Measurements from ENCODE around the gene MAMDC2.

DNA sequence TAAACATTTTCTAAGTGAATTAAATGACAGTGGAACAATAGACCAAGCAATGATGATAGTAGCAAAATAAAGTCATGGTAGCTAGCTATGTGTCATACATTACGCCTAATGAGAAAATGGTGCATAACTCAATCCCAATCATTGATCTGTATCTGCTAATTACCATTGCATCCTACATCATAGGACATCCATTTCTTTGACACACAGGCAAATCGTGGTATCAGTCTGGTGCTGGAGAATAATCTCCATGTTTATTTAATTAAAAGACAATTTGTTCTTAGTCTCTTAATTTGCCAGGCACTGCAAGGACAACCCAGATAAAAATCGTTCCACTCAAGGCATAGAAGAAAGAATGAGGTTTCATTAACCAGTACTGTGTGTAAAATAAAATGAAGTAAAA, 125.6 kb downstream of the MAMDC2 start:
- no peak for TF ChIP-seq EZH2 (IDR thresholded peaks at IDR 0.05; ENCODE audit: low read length, missing control alignments)
- TF ChIP-seq, protein P1, sequence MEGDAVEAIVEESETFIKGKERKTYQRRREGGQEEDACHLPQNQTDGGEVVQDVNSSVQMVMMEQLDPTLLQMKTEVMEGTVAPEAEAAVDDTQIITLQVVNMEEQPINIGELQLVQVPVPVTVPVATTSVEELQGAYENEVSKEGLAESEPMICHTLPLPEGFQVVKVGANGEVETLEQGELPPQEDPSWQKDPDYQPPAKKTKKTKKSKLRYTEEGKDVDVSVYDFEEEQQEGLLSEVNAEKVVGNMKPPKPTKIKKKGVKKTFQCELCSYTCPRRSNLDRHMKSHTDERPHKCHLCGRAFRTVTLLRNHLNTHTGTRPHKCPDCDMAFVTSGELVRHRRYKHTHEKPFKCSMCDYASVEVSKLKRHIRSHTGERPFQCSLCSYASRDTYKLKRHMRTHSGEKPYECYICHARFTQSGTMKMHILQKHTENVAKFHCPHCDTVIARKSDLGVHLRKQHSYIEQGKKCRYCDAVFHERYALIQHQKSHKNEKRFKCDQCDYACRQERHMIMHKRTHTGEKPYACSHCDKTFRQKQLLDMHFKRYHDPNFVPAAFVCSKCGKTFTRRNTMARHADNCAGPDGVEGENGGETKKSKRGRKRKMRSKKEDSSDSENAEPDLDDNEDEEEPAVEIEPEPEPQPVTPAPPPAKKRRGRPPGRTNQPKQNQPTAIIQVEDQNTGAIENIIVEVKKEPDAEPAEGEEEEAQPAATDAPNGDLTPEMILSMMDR (conservative IDR thresholded peaks at IDR 0.05 in 1 of 2, IDR thresholded peaks at IDR 0.05 in 1 of 2; ENCODE audit: low read depth in 1 of 2, low read length in 2 of 2): no peak
